Mononuclear cell (primary cell): Measurements from ENCODE around the gene ANKRD12. TPM values are rescaled to one million over a fixed set of nuclear protein-coding genes. Genes with fewer than 3 reads are reported as not detected.

Source experiments
- H3K27me3 ChIP-seq: 2 replicates; pipeline ENCODE4 v1.6.0; 2011; ENCODE audit warnings: low read length, control low read depth; ENCODE audit not compliant: insufficient read depth
- H3K4me1 ChIP-seq: 2 replicates; pipeline ENCODE4 v1.5.1; 2011; ENCODE audit warnings: mild to moderate bottlenecking, low read length, control low read depth; ENCODE audit not compliant: insufficient read depth
- H3K4me3 ChIP-seq: 2 replicates; pipeline ENCODE4 v1.5.1; 2011; ENCODE audit warnings: mild to moderate bottlenecking, low read length, moderate library complexity
- H3K9me3 ChIP-seq: 2 replicates; pipeline ENCODE4 v1.5.1; 2011; ENCODE audit warnings: low read depth, mild to moderate bottlenecking, control low read depth, low read length
- total RNA-seq: library from RNA; depleted of rRNA; stranded (reverse); fragments of >200 nt; gene quantifications from one replicate; pipeline ENCODE4 v1.2.3, GENCODE V29; 2012

The ANKRD12 gene
- total RNA-seq, 1 donor: 287 TPM

DNA sequence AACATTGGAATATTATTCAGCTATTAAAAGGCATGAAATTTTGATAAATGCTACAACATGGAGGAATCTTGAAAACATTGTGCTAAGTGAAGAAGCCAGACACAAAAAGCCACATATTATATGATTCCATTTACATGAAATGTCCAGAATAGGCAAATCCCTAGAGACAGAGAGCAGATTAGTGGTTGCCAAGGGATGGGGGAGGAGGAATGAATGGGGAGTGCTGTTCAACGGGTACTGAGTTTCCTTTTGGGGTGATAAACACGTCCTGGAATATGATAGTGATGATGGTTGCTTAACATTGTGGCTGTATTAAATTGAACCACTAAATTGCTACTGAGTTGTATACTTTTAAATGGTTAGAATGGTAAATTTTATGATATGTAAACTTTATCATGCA is 189.1 kb downstream of the ANKRD12 start:
- Histone ChIP-seq H3K9me3 (no peaks in the 10 kb centered on the region), H3K27me3 (no peaks in the 10 kb centered on the region), H3K4me1 (no peaks in the 10 kb centered on the region), H3K4me3 (no peak overlapping the region)

DNA sequence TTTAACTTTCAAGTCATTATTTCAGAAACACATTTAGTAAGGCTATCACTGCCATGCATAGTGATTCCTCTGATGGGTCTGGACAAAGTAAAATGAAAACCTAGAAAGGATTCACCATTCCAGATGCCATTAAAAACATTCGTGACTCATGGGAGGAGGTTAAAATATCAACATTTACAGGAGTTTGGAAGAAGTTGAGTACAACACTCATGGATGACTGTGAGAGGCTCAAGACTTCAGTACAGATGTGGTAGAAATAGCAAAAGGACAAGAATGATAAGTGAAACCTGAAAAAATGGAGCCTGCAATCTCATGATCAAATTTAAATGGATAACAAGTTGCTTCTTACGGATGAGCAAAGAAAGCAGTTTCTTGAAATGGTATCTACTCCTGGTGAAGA is 192.2 kb downstream of the ANKRD12 start:
- Histone ChIP-seq H3K9me3 (no peaks in the 10 kb centered on the region), H3K27me3 (peaks cover 4% of the 10 kb centered on the region), H3K4me1 (peaks cover 3% of the 10 kb centered on the region), H3K4me3 (no peak overlapping the region)

DNA sequence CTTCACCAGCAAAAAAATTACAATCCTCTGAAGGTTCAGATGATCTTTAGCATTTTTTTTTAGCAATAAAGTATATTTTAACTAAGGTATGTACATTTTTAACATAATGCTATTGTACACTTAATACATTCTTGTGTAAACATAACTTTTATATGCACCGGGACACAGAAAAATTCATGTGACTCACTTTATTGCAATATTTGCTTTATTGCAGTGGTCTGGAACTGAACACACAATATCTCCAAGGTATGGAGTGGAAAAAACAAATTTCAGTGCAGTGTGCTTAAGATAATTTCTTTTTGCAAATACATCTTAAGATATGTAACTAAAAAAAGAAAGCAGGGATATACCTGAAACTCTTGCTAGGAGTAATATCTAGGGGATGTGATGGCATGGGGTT is 192.9 kb downstream of the ANKRD12 start:
- Histone ChIP-seq H3K4me3 (no peak overlapping the region), H3K4me1 (peaks cover 7% of the 10 kb centered on the region), H3K9me3 (no peaks in the 10 kb centered on the region), H3K27me3 (peaks cover 4% of the 10 kb centered on the region)

DNA sequence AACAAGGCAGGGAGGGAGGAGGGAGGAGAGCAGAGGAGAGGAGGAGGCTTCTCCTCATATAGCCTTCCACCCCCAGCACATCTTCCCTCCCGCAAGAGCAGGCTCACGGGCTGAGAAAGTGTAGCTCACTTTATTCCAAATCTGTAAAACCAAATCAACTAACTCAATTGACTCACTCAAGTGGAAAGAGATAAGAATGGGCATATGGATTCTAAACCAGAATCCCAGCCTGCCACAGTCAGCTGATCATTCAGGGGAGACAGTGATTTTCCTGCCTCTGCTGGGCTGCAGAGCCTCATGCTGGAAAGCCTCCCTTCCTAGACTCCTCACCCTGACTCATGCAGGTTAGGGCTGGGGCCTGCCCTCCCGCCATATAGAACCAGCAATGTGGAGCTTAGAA is 193.8 kb downstream of the ANKRD12 start:
- H3K9me3 ChIP-seq: no peaks in the 10 kb centered on the region
- H3K27me3 ChIP-seq: peaks cover 4% of the 10 kb centered on the region
- peaks cover 12% of the 10 kb centered on the region for H3K4me1 ChIP-seq
- no peak overlapping the region for H3K4me3 ChIP-seq

DNA sequence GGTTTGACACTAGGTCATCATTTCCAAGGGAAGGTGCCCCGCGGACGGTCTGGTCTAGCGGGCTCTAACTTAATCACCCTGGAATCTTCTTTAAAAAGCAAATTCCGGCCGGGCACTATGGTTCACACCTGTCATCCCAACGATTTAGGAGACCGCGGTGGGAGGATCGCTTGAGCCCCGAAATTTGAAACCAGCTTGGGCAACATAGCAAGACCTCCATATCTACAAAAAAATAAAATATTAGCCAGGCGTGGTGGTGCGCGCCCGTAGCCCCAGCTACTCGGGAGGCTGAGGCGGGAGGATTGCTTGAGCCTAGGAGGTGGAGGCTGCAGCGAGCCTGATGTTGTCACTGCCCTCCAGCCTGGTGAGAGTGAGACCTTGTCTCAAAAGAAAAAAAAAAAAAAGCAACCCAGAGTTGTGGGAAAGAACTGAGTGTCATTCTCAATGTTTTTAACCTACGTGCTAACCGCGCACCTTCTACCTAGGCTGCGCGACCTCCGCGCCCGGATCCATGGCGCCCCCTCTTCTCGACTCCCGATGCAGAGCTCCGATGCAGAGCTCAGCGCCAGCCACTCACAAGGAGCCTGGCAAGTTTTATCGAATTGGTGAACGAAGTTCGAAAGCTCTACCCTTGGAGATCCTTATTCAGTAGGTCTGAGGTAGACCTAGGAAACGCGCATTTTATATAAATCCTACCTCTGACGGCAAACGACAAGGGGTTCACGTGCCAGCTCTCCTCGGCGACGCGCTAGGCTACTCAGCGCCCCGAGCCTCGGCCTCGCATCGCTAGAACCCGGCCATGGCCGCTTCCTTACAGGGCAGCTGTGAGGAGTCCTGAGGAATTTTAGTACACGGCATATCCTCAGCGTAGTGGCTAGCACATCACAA is 197.1 kb downstream of the ANKRD12 start:
- Histone ChIP-seq H3K4me1 (peaks cover 17% of the 10 kb centered on the region), H3K9me3 (no peaks in the 10 kb centered on the region), H3K27me3 (peaks cover 4% of the 10 kb centered on the region), H3K4me3 (peak overlapping the region; percentile 54)

DNA sequence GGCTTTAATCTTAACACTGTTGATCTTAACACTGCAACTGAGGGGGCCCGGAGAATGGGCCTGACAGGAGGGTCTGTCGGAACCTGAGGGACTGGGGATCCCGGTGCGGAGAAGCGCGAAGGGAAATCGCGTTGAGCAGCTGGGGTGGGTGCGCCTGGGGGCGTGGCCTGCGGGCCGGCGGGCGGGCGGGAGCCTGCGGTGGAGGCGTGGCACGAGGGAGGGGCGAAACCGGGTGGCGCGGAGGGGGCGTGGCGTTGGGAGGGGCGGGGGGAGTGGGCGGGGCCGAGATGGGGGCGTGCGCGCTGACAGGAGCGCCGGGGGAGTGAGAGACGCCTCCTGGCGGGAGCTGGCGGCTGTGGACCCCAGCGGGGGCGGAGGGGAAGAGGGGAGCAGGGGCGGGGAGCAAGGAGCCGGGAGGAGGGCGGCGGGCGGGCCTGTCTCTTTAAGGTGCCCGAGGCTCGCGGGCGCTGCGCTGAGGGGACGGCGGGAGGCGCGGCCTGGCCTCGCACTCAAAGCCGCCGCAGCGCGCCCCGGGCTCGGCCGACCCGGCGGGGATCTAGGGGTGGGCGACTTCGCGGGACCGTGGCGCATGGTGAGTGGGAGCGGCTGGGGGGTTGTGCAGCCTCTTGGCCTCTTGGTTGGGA is 197.9 kb downstream of the ANKRD12 start, which contains the start of gene TWSG1:
Gene TWSG1 (plus strand): TSS at position 445 of the 644 bp plus-strand sequence. CDS start 2,457 bp downstream, outside the sequence.
- Histone ChIP-seq H3K4me3 (peak within 1 kb of the TSS; percentile 65), H3K27me3 (peaks cover 4% of the 10 kb centered on the region), H3K4me1 (peaks cover 17% of the 10 kb centered on the region), H3K9me3 (no peaks in the 10 kb centered on the region)

DNA sequence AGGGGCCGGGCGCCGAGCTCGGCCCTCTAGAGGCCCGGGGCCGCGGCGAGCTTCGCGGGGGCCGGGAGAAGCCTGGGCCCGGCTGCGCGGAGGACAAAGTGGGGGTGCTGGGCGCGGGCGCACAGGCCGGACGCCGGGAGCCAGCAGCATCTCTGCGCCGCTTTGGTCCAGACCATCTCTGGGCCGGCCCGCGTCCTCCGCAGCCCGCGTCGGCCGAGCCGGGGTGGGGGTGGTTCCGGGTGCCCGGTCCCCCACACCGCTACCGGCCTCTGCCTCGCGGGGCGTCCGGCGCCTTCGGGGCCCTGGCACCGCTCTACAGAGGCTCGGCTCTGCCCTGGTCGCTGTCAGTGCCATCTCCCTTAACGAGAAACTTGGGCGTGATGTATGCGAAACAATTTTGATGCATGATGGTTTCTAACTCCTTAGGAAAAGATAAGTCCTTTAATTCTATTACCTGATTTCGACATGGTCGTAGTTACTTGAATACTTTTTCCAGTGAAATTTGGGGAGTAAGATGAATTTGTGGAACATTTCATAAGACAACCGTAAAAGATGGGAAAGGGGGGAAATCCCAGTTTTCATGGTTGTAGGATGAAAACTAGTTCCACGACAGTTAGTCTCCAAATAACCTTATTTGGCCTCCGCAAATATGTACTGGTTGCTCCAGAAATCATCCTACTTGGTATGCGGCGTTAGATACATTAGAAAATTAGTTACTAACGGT is 198.6 kb downstream of the ANKRD12 start:
- Histone ChIP-seq H3K4me3 (peak overlapping the region; percentile 65), H3K4me1 (peaks cover 17% of the 10 kb centered on the region), H3K9me3 (no peaks in the 10 kb centered on the region), H3K27me3 (peaks cover 4% of the 10 kb centered on the region)

Other genes with a start within 250 kb of the ANKRD12 start
- 355 TPM for gene NDUFV2, start 34.1 kb upstream of the ANKRD12 start, total RNA-seq
- gene TWSG1, start 198.0 kb downstream of the ANKRD12 start, total RNA-seq: 9.2 TPM